ENCODE measurements around the gene MKLN1.
"Not testable (repeated sequence)": the region's sequence is repeated elsewhere in the genome, so short reads cannot be mapped to it uniquely, and the experiment has no call there.

Gene MKLN1

GRCh38 chr7:131327626-131328376 is at the start of gene MKLN1:
TSS of gene MKLN1 (plus strand) at chr7:131327876. CDS start at chr7:131327900, 24 bp downstream.
- DNase-seq, result peak; percentile 88

- no peak for DNase-seq
These were observed 48.6 kb upstream of the MKLN1 start for GRCh38 chr7:131279044-131279443.

- no peak for DNase-seq
These were observed 46.2 kb upstream of the MKLN1 start for GRCh38 chr7:131281266-131282048.

- DNase-seq, result no peak
These were observed 42.8 kb upstream of the MKLN1 start for GRCh38 chr7:131284702-131285419.

- DNase-seq, result no peak
These were observed 42.1 kb upstream of the MKLN1 start for GRCh38 chr7:131285556-131285955.

- no peak for DNase-seq
These were observed 39.2 kb upstream of the MKLN1 start for GRCh38 chr7:131288450-131288849.

- no peak for DNase-seq
These were observed 38.6 kb upstream of the MKLN1 start for GRCh38 chr7:131289051-131289450.

GRCh38 chr7:131292141-131292905 is 35.4 kb upstream of the MKLN1 start:
- no peak for DNase-seq

GRCh38 chr7:131293018-131293417 is 34.7 kb upstream of the MKLN1 start:
- no peak for DNase-seq

GRCh38 chr7:131294553-131294952 is 33.1 kb upstream of the MKLN1 start:
- DNase-seq, result no peak

GRCh38 chr7:131298608-131298992 is 29.1 kb upstream of the MKLN1 start:
- no peak for DNase-seq

- DNase-seq, result no peak
These were observed 28.6 kb upstream of the MKLN1 start for GRCh38 chr7:131299074-131299473.

GRCh38 chr7:131300078-131300477 is 27.6 kb upstream of the MKLN1 start:
- no peak for DNase-seq

- DNase-seq, result no peak
These were observed 26.9 kb upstream of the MKLN1 start for GRCh38 chr7:131300572-131301466.

GRCh38 chr7:131302446-131302845 is 25.2 kb upstream of the MKLN1 start:
- no peak for DNase-seq

GRCh38 chr7:131302876-131303707 is 24.6 kb upstream of the MKLN1 start:
- no peak for DNase-seq

GRCh38 chr7:131305152-131305551 is 22.5 kb upstream of the MKLN1 start:
- DNase-seq, result no peak

- DNase-seq, result not testable (repeated sequence)
These were observed 21.6 kb upstream of the MKLN1 start for GRCh38 chr7:131306041-131306440.

GRCh38 chr7:131306777-131307176 is 20.9 kb upstream of the MKLN1 start:
- no peak for DNase-seq

GRCh38 chr7:131307627-131308026 is 20.0 kb upstream of the MKLN1 start:
- no peak for DNase-seq

GRCh38 chr7:131312838-131313237 is 14.8 kb upstream of the MKLN1 start:
- no peak for DNase-seq

All from NCI-H1105 treated with DMSO at 0.1 percent for 48 hours (cell line).